Spleen (tissue), 7 donors: ENCODE results near the gene NDUFC2.

Experiments
- POLR2A ChIP-seq, 3 donors: fragments of 450-650 bp; IDR thresholded peaks; one replicate each; pipeline ENCODE4 v1.5.1; 2017; ENCODE audit warnings: antibody characterized with exemption in 3 of 3, mild to moderate bottlenecking in 1 of 3
- POLR2AphosphoS5 ChIP-seq, 3 donors: sonication (generic); formaldehyde crosslinking; IDR thresholded peaks; one replicate each; pipeline ENCODE4 v1.5.1; 2017; ENCODE audit warnings: antibody characterized with exemption in 3 of 3
- TF ChIP-seq, protein P1 (sequence below), 11 experiments: fragments of 200-600 bp in 7 of 11; fragments of 450-650 bp in 4 of 11; sonication (generic) in 4 of 11; IDR thresholded peaks in 8 of 11; conservative IDR thresholded peaks in 3 of 11; 1 replicate in 7 of 11; 2 replicates in 4 of 11; pipeline versions ENCODE4 v1.4.0 to v1.8.0; 2016 to 2021; ENCODE audit warnings: antibody characterized with exemption in 11 of 11, inconsistent platforms in 4 of 11, mild to moderate bottlenecking in 1 of 11
- donor health status: DM: no; HTN: no; CAD: no; lungs with moderate emphysema.
- donor health status: DM: no; HTN: no; CAD: no.
- donor health status: DM: no; HTN: no; CAD: no.

DNA sequence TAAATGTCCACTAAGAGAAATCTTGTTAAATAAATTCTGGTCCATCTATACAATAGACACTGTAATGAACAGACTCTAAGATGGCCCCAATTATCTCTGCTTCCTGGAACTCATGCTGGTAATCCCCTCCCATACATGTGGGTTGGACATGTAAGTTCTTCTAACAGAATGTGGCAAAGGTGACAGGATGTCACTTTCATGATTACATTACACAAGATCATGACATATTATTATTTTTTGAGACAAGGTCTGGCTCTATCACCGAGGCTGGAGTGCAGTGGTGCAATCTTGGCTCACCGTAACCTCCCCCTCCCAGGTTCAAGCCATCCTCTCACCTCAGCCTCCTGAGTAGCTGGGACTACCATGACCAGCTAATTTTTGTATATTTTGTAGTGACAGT lies 14.6 kb upstream of the NDUFC2 start:
- TF ChIP-seq, protein P1, sequence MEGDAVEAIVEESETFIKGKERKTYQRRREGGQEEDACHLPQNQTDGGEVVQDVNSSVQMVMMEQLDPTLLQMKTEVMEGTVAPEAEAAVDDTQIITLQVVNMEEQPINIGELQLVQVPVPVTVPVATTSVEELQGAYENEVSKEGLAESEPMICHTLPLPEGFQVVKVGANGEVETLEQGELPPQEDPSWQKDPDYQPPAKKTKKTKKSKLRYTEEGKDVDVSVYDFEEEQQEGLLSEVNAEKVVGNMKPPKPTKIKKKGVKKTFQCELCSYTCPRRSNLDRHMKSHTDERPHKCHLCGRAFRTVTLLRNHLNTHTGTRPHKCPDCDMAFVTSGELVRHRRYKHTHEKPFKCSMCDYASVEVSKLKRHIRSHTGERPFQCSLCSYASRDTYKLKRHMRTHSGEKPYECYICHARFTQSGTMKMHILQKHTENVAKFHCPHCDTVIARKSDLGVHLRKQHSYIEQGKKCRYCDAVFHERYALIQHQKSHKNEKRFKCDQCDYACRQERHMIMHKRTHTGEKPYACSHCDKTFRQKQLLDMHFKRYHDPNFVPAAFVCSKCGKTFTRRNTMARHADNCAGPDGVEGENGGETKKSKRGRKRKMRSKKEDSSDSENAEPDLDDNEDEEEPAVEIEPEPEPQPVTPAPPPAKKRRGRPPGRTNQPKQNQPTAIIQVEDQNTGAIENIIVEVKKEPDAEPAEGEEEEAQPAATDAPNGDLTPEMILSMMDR (IDR thresholded peaks at IDR 0.05 in 8 of 11, conservative IDR thresholded peaks at IDR 0.05 in 3 of 11) = no peak
- TF ChIP-seq POLR2A (IDR thresholded peaks at IDR 0.05) = no peak
- TF ChIP-seq POLR2AphosphoS5 (IDR thresholded peaks at IDR 0.05) = no peak
